Aorta (tissue), 5 donors: ENCODE measurements around the gene IFT81. TPM values are rescaled to one million over a fixed set of nuclear protein-coding genes. Genes with fewer than 3 reads are reported as not detected.

Source experiments
- ATAC-seq: fragments of 200-7000 bp; cut with Tn5 transposase; one replicate; pipeline ENCODE4 v1.9.1; 2022; ENCODE audit warnings: moderate library complexity; ENCODE audit not compliant: low FRiP score
- DNase-seq, 2 donors: peaks; one replicate each; pipeline ENCODE4 v3.0.0-alpha.2; 2020
- H3K27ac ChIP-seq, 2 donors: one replicate each; pipeline ENCODE4 v1.5.1; 2013; ENCODE audit warnings: low read length in 2 of 2, mild to moderate bottlenecking in 2 of 2, moderate library complexity in 2 of 2, control low read depth in 1 of 2, inconsistent platforms in 1 of 2, low read depth in 1 of 2
- H3K27me3 ChIP-seq, 2 donors: one replicate each; pipeline ENCODE4 v1.6.1; 2013; ENCODE audit warnings: control low read depth in 1 of 2, low read length in 1 of 2, mild to moderate bottlenecking in 1 of 2, moderate library complexity in 1 of 2; ENCODE audit not compliant: insufficient read depth in 2 of 2, control insufficient read depth in 1 of 2
- H3K36me3 ChIP-seq, 2 donors: one replicate each; pipeline ENCODE4 v1.6.1; 2013; ENCODE audit warnings: control low read depth in 1 of 2, low read length in 1 of 2, mild to moderate bottlenecking in 1 of 2; ENCODE audit not compliant: insufficient read depth in 2 of 2, control insufficient read depth in 1 of 2
- H3K4me1 ChIP-seq, 2 donors: one replicate each; pipeline ENCODE4 v1.6.1; 2013; ENCODE audit warnings: low read length in 2 of 2, control low read depth in 1 of 2, mild to moderate bottlenecking in 1 of 2, moderate library complexity in 1 of 2; ENCODE audit not compliant: insufficient read depth in 2 of 2, control insufficient read depth in 1 of 2
- H3K4me3 ChIP-seq, 2 donors: one replicate each; pipeline ENCODE4 v1.5.1; 2013; ENCODE audit warnings: low read length in 2 of 2, control low read depth in 1 of 2, mild to moderate bottlenecking in 1 of 2
- H3K9me3 ChIP-seq: one replicate; pipeline ENCODE4 v1.6.1; 2013; ENCODE audit warnings: mild to moderate bottlenecking, low read length; ENCODE audit not compliant: control insufficient read depth
- WGBS, 2 donors: extraction: QIAGEN DNeasy Blood & Tissue Kit; methylation state at CpG; one replicate each; pipeline ENCODE4 v1.1.7; 2013; 5-methylcytosine and 5-hydroxymethylcytosine counted together
- intact Hi-C, 2 donors: fragments of 100-400 bp; cut with DNase I; formaldehyde crosslinking; loops; one replicate each; pipeline versions ENCODE4 v1.14.2 to v1.15.0; 2022
- polyA plus RNA-seq, 2 donors: library from polyadenylated mRNA; stranded (reverse); fragments of 200-250 nt; gene quantifications; one replicate each; pipeline ENCODE4 v1.2.3, GENCODE V29; 2013
- total RNA-seq, 2 donors: library from RNA; stranded (reverse); fragmentation: NEBNext Ultra II Directional; extraction: Animal tissue kit (Norgen Biotek cat#: 25700); gene quantifications; one replicate each; pipeline ENCODE4 v1.2.1, GENCODE V29; 2021
- donor health status: healthy with polysubstance abuse.
- donor health status: Bipolar disorder and iron deficiency.
- donor health status: DM: no; HTN: no; CAD: no.
- donor health status: DM: no; HTN: no; CAD: no.
- donor health status: DM: yes; HTN: yes; CAD: no.

The IFT81 gene
- total and polyA plus RNA-seq, 4 donors: 7.9 to 14.2 (median 12.7) TPM

GRCh38 chr12:110230655-110231054 lies 106.5 kb downstream of the IFT81 start:
- intact Hi-C loops: no loop called here
- 64 to 67% methylated on average over 1 of the region's 1 CpG for WGBS, 2 donors
- no peak overlapping the region for H3K27ac ChIP-seq
- H3K4me3 ChIP-seq: no peak overlapping the region
- ATAC-seq (no peak), DNase-seq (no peak)
- H3K27me3 ChIP-seq: no peaks in the 10 kb centered on the region
- no peaks in the 10 kb centered on the region for H3K4me1 ChIP-seq
- no peaks in the 10 kb centered on the region for H3K36me3 ChIP-seq
- no peaks in the 10 kb centered on the region for H3K9me3 ChIP-seq

GRCh38 chr12:110233212-110233903 lies 109.2 kb downstream of the IFT81 start:
- no peak for ATAC-seq
- Histone ChIP-seq H3K4me1 (no peaks in the 10 kb centered on the region), H3K4me3 (no peak overlapping the region), H3K36me3 (no peaks in the 10 kb centered on the region), H3K27me3 (no peaks in the 10 kb centered on the region), H3K27ac (no peak overlapping the region), H3K9me3 (no peaks in the 10 kb centered on the region)
- DNase-seq: no peak
- 85 to 90% methylated on average over 6 of the region's 6 CpGs for WGBS, 2 donors
- intact Hi-C loops: no loop called here

GRCh38 chr12:110234331-110234751 lies 110.2 kb downstream of the IFT81 start:
- WGBS, 2 donors: 22 to 24% methylated on average over 2 of the region's 2 CpGs
- Histone ChIP-seq H3K4me1 (no peaks in the 10 kb centered on the region), H3K27ac (no peak overlapping the region), H3K4me3 (no peak overlapping the region), H3K9me3 (no peaks in the 10 kb centered on the region), H3K27me3 (no peaks in the 10 kb centered on the region), H3K36me3 (no peaks in the 10 kb centered on the region)
- DNase-seq: no peak
- ATAC-seq: no peak
- intact Hi-C loops: no loop called here

GRCh38 chr12:110234755-110235154 lies 110.6 kb downstream of the IFT81 start:
- Histone ChIP-seq H3K4me3 (no peak overlapping the region), H3K27ac (no peak overlapping the region)
- ATAC-seq: peak; percentile 68

GRCh38 chr12:110235383-110235782 lies 111.2 kb downstream of the IFT81 start:
- ATAC-seq (no peak), DNase-seq (no peak)
- Histone ChIP-seq H3K27me3 (no peaks in the 10 kb centered on the region), H3K36me3 (no peaks in the 10 kb centered on the region), H3K9me3 (no peaks in the 10 kb centered on the region), H3K4me1 (no peaks in the 10 kb centered on the region), H3K27ac (no peak overlapping the region), H3K4me3 (no peak overlapping the region)
- WGBS, 2 donors: 10 to 15% methylated on average over 1 of the region's 1 CpG
- intact Hi-C loops: no loop called here

More at GRCh38 chr12:110234755-110235154, 110.6 kb downstream of the IFT81 start:
- Histone ChIP-seq H3K9me3 (no peaks in the 10 kb centered on the region), H3K4me1 (no peaks in the 10 kb centered on the region), H3K36me3 (no peaks in the 10 kb centered on the region), H3K27me3 (no peaks in the 10 kb centered on the region)
- intact Hi-C loops: no loop called here
- WGBS, 2 donors: 2 to 3% methylated on average over 3 of the region's 3 CpGs
- DNase-seq: no peak

GRCh38 chr12:110243227-110243626 lies 119.1 kb downstream of the IFT81 start:
- peak in 1 of 2 donors; percentile 24 for DNase-seq
- H3K9me3 ChIP-seq: no peaks in the 10 kb centered on the region
- H3K4me1 ChIP-seq: no peaks in the 10 kb centered on the region
- WGBS, 2 donors: 94 to 96% methylated on average over 5 of the region's 5 CpGs
- no peaks in the 10 kb centered on the region for H3K27me3 ChIP-seq
- H3K27ac ChIP-seq: no peak overlapping the region
- H3K36me3 ChIP-seq: no peaks in the 10 kb centered on the region
- no peak for ATAC-seq
- H3K4me3 ChIP-seq: no peak overlapping the region
- intact Hi-C loops: no loop called here

GRCh38 chr12:110244372-110244771 lies 120.2 kb downstream of the IFT81 start:
- intact Hi-C loops: no loop called here
- Histone ChIP-seq H3K27ac (no peak overlapping the region), H3K4me1 (no peaks in the 10 kb centered on the region), H3K27me3 (no peaks in the 10 kb centered on the region), H3K4me3 (no peak overlapping the region), H3K36me3 (no peaks in the 10 kb centered on the region), H3K9me3 (no peaks in the 10 kb centered on the region)
- DNase-seq (peak in 1 of 2 donors; percentile 26), ATAC-seq (no peak)
- 96 to 98% methylated on average over 12 of the region's 12 CpGs for WGBS, 2 donors

- Histone ChIP-seq H3K27ac (no peak overlapping the region), H3K4me3 (no peak overlapping the region), H3K27me3 (no peaks in the 10 kb centered on the region), H3K36me3 (no peaks in the 10 kb centered on the region), H3K9me3 (no peaks in the 10 kb centered on the region), H3K4me1 (no peaks in the 10 kb centered on the region)
- intact Hi-C loops: no loop called here
- DNase-seq: peak in 1 of 2 donors; percentile 62
- WGBS, 2 donors: 81 to 84% methylated on average over 8 of the region's 8 CpGs
- ATAC-seq: no peak
Measured at GRCh38 chr12:110244829-110245228, 120.7 kb downstream of the IFT81 start.

GRCh38 chr12:110245369-110245772 lies 121.2 kb downstream of the IFT81 start:
- ATAC-seq (no peak), DNase-seq (peak in 1 of 2 donors; percentile 50)
- Histone ChIP-seq H3K36me3 (no peaks in the 10 kb centered on the region), H3K4me3 (no peak overlapping the region), H3K27ac (no peak overlapping the region), H3K9me3 (no peaks in the 10 kb centered on the region), H3K27me3 (no peaks in the 10 kb centered on the region), H3K4me1 (peaks cover 0 to 2% of the 10 kb centered on the region in 2 donors)
- WGBS, 2 donors: 83 to 84% methylated on average over 3 of the region's 3 CpGs
- intact Hi-C loops: no loop called here
